Progenitor cell of endocrine pancreas (in vitro differentiated cells): ENCODE results near the gene CTNNA2. TPM values are rescaled to one million over a fixed set of nuclear protein-coding genes. Genes with fewer than 3 reads are reported as not detected.

ENCODE experiments used
- DNase-seq: peaks from one replicate; pipeline ENCODE4 v3.0.0; 2021; ENCODE audit warnings: low spot score; ENCODE audit not compliant: unreplicated experiment
- H3K27ac Mint-ChIP-seq: 2 replicates; pipeline ENCODE4 v1.8.0; 2021; ENCODE audit warnings: mild to moderate bottlenecking, moderate library complexity, mixed read lengths
- H3K27me3 Mint-ChIP-seq: 2 replicates; pipeline ENCODE4 v1.8.0; 2021; ENCODE audit warnings: mixed read lengths
- H3K36me3 Mint-ChIP-seq: 2 replicates; pipeline ENCODE4 v1.8.0; 2022; ENCODE audit warnings: mixed read lengths; ENCODE audit not compliant: insufficient read depth
- H3K4me1 Mint-ChIP-seq: 2 replicates; pipeline ENCODE4 v1.8.0; 2021; ENCODE audit warnings: low read depth, mixed read lengths
- H3K4me3 Mint-ChIP-seq: 2 replicates; pipeline ENCODE4 v1.8.0; 2021; ENCODE audit warnings: low read depth, mild to moderate bottlenecking, moderate library complexity, mixed read lengths
- H3K9me3 Mint-ChIP-seq: 2 replicates; pipeline ENCODE4 v1.8.0; 2021; ENCODE audit warnings: low read depth, mixed read lengths
- CTCF ChIP-seq: fragments of 200-600 bp; sonication (generic); IDR thresholded peaks from one replicate; pipeline ENCODE4 v1.5.0; 2021; ENCODE audit warnings: antibody characterized with exemption, mild to moderate bottlenecking; ENCODE audit not compliant: unreplicated experiment
- total RNA-seq: library from RNA; stranded (reverse); gene quantifications from 2 replicates; pipeline ENCODE4 v1.2.1, GENCODE V29; 2021

The CTNNA2 gene
- total RNA-seq, 1 donor from 2014 or later: 10.2 TPM

- Mint-ChIP-seq H3K27ac (no peak overlapping the region), H3K4me1 (peaks cover 10% of the 10 kb centered on the region), H3K36me3 (no peaks in the 10 kb centered on the region), H3K27me3 (no peaks in the 10 kb centered on the region), H3K9me3 (no peaks in the 10 kb centered on the region), H3K4me3 (no peak overlapping the region)
- DNase-seq: no peak
- TF ChIP-seq CTCF: no peak
These were observed 108.9 kb downstream of the CTNNA2 start for GRCh38 chr2:79621755-79622154.

GRCh38 chr2:79622508-79622907 is 109.7 kb downstream of the CTNNA2 start:
- no peak for DNase-seq
- no peak for TF ChIP-seq CTCF
- peaks cover 10% of the 10 kb centered on the region for H3K4me1 Mint-ChIP-seq
- no peak overlapping the region for H3K27ac Mint-ChIP-seq
- no peaks in the 10 kb centered on the region for H3K36me3 Mint-ChIP-seq
- H3K27me3 Mint-ChIP-seq: no peaks in the 10 kb centered on the region
- H3K4me3 Mint-ChIP-seq: no peak overlapping the region
- H3K9me3 Mint-ChIP-seq: no peaks in the 10 kb centered on the region

- no peak for TF ChIP-seq CTCF
- Mint-ChIP-seq H3K4me3 (no peak overlapping the region), H3K27ac (no peak overlapping the region), H3K9me3 (no peaks in the 10 kb centered on the region), H3K27me3 (no peaks in the 10 kb centered on the region), H3K4me1 (peaks cover 9% of the 10 kb centered on the region), H3K36me3 (no peaks in the 10 kb centered on the region)
- no peak for DNase-seq
These were observed 114.4 kb downstream of the CTNNA2 start for GRCh38 chr2:79627237-79627636.

- Mint-ChIP-seq H3K4me1 (peaks cover 9% of the 10 kb centered on the region), H3K4me3 (no peak overlapping the region), H3K27me3 (no peaks in the 10 kb centered on the region), H3K27ac (no peak overlapping the region), H3K9me3 (no peaks in the 10 kb centered on the region), H3K36me3 (no peaks in the 10 kb centered on the region)
- TF ChIP-seq CTCF: no peak
- no peak for DNase-seq
These were observed 117.2 kb downstream of the CTNNA2 start for GRCh38 chr2:79630060-79630459.

GRCh38 chr2:79630972-79631557 is 118.2 kb downstream of the CTNNA2 start:
- Mint-ChIP-seq H3K4me1 (peaks cover 9% of the 10 kb centered on the region), H3K36me3 (no peaks in the 10 kb centered on the region), H3K4me3 (no peak overlapping the region), H3K9me3 (no peaks in the 10 kb centered on the region), H3K27ac (no peak overlapping the region), H3K27me3 (no peaks in the 10 kb centered on the region)
- no peak for TF ChIP-seq CTCF
- DNase-seq: no peak
